Activated naive CD4-positive, alpha-beta T cell treated with anti-CD3 and anti-CD28 coated beads, Interleukin-2, amount 50 U/mL, for 72 hours (primary cell): ENCODE results near the gene MLLT1. TPM values are rescaled to one million over a fixed set of nuclear protein-coding genes. Genes with fewer than 3 reads are reported as not detected.
A peak's percentile ranks its signal among the peaks of the same experiment; 100 is the strongest.

Experiments
- ATAC-seq, 2 donors: fragments of 150-1000 bp; cut with Tn5 transposase; 2 replicates each; pipeline ENCODE4 v1.10.0; 2021; ENCODE audit warnings: mild to moderate bottlenecking in 2 of 2, moderate library complexity in 2 of 2
- DNase-seq, 2 donors: peaks; one replicate each; pipeline ENCODE4 v3.0.0; 2021 to 2022; ENCODE audit warnings: low spot score in 2 of 2
- H3K27ac Mint-ChIP-seq, 2 donors: one replicate each; pipeline ENCODE4 v1.8.0; 2022; ENCODE audit warnings: mild to moderate bottlenecking in 2 of 2, mixed read lengths in 2 of 2
- H3K36me3 Mint-ChIP-seq, 2 donors: one replicate each; pipeline ENCODE4 v1.8.0; 2022; ENCODE audit warnings: mixed read lengths in 2 of 2
- H3K9me3 Mint-ChIP-seq, 2 donors: one replicate each; pipeline ENCODE4 v1.8.0; 2022; ENCODE audit warnings: mixed read lengths in 2 of 2
- total RNA-seq, 2 donors: library from RNA; stranded (reverse); gene quantifications; one replicate each; pipeline ENCODE4 v1.2.3, GENCODE V29; 2022

Gene MLLT1
- total RNA-seq, 2 donors from 2014 or later = 31.8 to 48.2 TPM

- no peak overlapping the region for H3K27ac Mint-ChIP-seq
- no peaks in the 10 kb centered on the region for H3K36me3 Mint-ChIP-seq
- no peaks in the 10 kb centered on the region for H3K9me3 Mint-ChIP-seq
- ATAC-seq = peak in 1 of 2 donors; percentile 16
- DNase-seq = no peak
Observed at GRCh38 chr19:6213266-6213595, 66.5 kb downstream of the MLLT1 start.

GRCh38 chr19:6212403-6213265 lies 67.1 kb downstream of the MLLT1 start:
- Mint-ChIP-seq H3K27ac (peak overlapping the region in 1 of 2 donors; percentile 2), H3K36me3 (no peaks in the 10 kb centered on the region), H3K9me3 (no peaks in the 10 kb centered on the region)
- ATAC-seq = no peak
- DNase-seq = no peak

GRCh38 chr19:6211632-6212402 lies 68.0 kb downstream of the MLLT1 start:
- no peak for ATAC-seq

GRCh38 chr19:6210721-6211600 lies 68.8 kb downstream of the MLLT1 start:
- ATAC-seq = no peak
- Mint-ChIP-seq H3K9me3 (no peaks in the 10 kb centered on the region), H3K27ac (peak overlapping the region in 1 of 2 donors; percentile 36), H3K36me3 (no peaks in the 10 kb centered on the region)
- DNase-seq = no peak

More at GRCh38 chr19:6211632-6212402, 68.0 kb downstream of the MLLT1 start:
- no peaks in the 10 kb centered on the region for H3K36me3 Mint-ChIP-seq
- H3K9me3 Mint-ChIP-seq = no peaks in the 10 kb centered on the region
- H3K27ac Mint-ChIP-seq = peak overlapping the region in 1 of 2 donors; percentile 68
- DNase-seq = no peak

GRCh38 chr19:6210091-6210490 lies 69.7 kb downstream of the MLLT1 start:
- no peak overlapping the region for H3K27ac Mint-ChIP-seq
- ATAC-seq = no peak
- no peaks in the 10 kb centered on the region for H3K36me3 Mint-ChIP-seq

GRCh38 chr19:6209680-6210079 lies 70.1 kb downstream of the MLLT1 start:
- ATAC-seq (no peak), DNase-seq (no peak)
- no peaks in the 10 kb centered on the region for H3K36me3 Mint-ChIP-seq
- H3K27ac Mint-ChIP-seq = no peak overlapping the region
- H3K9me3 Mint-ChIP-seq = no peaks in the 10 kb centered on the region

More at GRCh38 chr19:6210091-6210490, 69.7 kb downstream of the MLLT1 start:
- DNase-seq = no peak
- no peaks in the 10 kb centered on the region for H3K9me3 Mint-ChIP-seq

- no peak for DNase-seq
- H3K27ac Mint-ChIP-seq = no peak overlapping the region
- ATAC-seq = no peak
- no peaks in the 10 kb centered on the region for H3K36me3 Mint-ChIP-seq
- no peaks in the 10 kb centered on the region for H3K9me3 Mint-ChIP-seq
Observed at GRCh38 chr19:6209233-6209632, 70.5 kb downstream of the MLLT1 start.

- Mint-ChIP-seq H3K9me3 (no peaks in the 10 kb centered on the region), H3K36me3 (no peaks in the 10 kb centered on the region)
- ATAC-seq = no peak
Observed at GRCh38 chr19:6204866-6205723, 74.7 kb downstream of the MLLT1 start.

GRCh38 chr19:6204212-6204611 lies 75.6 kb downstream of the MLLT1 start:
- Mint-ChIP-seq H3K9me3 (no peaks in the 10 kb centered on the region), H3K36me3 (peaks cover 2% of the 10 kb centered on the region in 2 donors), H3K27ac (no peak overlapping the region)
- DNase-seq (peak in 1 of 2 donors; percentile 9), ATAC-seq (no peak)

More at GRCh38 chr19:6204866-6205723, 74.7 kb downstream of the MLLT1 start:
- no peak overlapping the region for H3K27ac Mint-ChIP-seq
- DNase-seq = peak in 1 of 2 donors; percentile 40

GRCh38 chr19:6199240-6199994 lies 80.4 kb downstream of the MLLT1 start:
- ATAC-seq = peak; percentile 94
- Mint-ChIP-seq H3K27ac (peak overlapping the region; percentile 92 to 100), H3K9me3 (no peaks in the 10 kb centered on the region), H3K36me3 (peaks cover 13 to 14% of the 10 kb centered on the region in 2 donors)
- DNase-seq = peak; percentile 97 to 99

- peaks cover 13 to 14% of the 10 kb centered on the region in 2 donors for H3K36me3 Mint-ChIP-seq
- peak overlapping the region; percentile 92 to 100 for H3K27ac Mint-ChIP-seq
- ATAC-seq (peak in 1 of 2 donors; percentile 4), DNase-seq (no peak)
- H3K9me3 Mint-ChIP-seq = no peaks in the 10 kb centered on the region
Observed at GRCh38 chr19:6198896-6199239, 80.9 kb downstream of the MLLT1 start.

- DNase-seq (no peak), ATAC-seq (no peak)
- H3K9me3 Mint-ChIP-seq = peaks cover 2 to 3% of the 10 kb centered on the region in 2 donors
- H3K27ac Mint-ChIP-seq = peak overlapping the region in 1 of 2 donors; percentile 63
- H3K36me3 Mint-ChIP-seq = peaks cover 28 to 33% of the 10 kb centered on the region in 2 donors
Observed at GRCh38 chr19:6196361-6196760, 83.4 kb downstream of the MLLT1 start.

GRCh38 chr19:6188811-6189210 lies 91.0 kb downstream of the MLLT1 start:
- no peak for ATAC-seq
- Mint-ChIP-seq H3K9me3 (peaks cover 16 to 33% of the 10 kb centered on the region in 2 donors), H3K27ac (no peak overlapping the region), H3K36me3 (peaks cover 28 to 40% of the 10 kb centered on the region in 2 donors)
- DNase-seq = no peak

GRCh38 chr19:6187374-6187773 lies 92.4 kb downstream of the MLLT1 start:
- ATAC-seq (no peak), DNase-seq (no peak)
- Mint-ChIP-seq H3K9me3 (peaks cover 16 to 33% of the 10 kb centered on the region in 2 donors), H3K36me3 (peaks cover 21 to 27% of the 10 kb centered on the region in 2 donors), H3K27ac (no peak overlapping the region)
